ENCODE data around the gene SORT1.
"Not testable (repeated sequence)": the region's sequence is repeated elsewhere in the genome, so short reads cannot be mapped to it uniquely, and the experiment has no call there.

Gene SORT1

DNA sequence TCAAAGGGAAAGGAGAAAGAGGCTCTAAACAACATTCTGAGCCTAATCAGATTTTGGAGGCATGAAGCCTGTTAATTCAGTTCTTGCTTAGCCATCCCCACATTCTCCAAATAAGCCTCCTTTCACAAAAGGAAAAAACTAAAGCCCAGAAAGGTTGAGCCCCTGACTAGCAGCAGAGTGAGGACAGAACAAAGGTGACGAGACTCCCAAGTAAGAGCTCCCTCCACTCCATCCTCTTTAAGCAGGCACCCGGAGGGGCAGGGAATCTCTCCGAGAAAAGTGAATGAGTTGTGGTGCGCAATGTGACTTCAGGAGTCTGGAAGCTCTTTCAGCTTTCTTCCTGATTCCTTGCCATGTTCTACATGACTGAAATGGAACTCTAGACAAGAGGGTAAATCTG, 47.5 kb downstream of the SORT1 start:
- DNase-seq (ENCODE audit: low read depth in 1 of 2, low spot score in 1 of 2): no peak

DNA sequence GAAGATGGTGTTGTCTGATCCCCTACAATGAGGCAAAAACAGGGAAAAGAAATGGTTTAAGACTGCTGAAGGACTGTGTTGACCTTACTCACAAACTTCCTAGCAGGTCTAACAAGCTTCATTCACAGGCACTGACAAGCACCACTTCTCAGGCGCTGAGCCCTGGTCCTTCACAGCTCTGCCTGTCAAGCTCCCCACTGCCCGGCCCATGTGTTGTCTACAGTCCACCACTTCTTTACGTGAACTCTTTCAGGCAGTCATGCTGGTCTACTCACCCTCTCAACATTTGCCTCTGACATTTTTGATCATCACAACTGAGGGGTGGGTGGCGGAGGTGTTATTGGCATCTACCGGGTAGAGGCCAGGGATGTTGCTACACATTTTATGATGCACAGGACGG, 50.2 kb downstream of the SORT1 start:
- no peak for DNase-seq (ENCODE audit: low read depth in 1 of 2, low spot score in 1 of 2)

DNA sequence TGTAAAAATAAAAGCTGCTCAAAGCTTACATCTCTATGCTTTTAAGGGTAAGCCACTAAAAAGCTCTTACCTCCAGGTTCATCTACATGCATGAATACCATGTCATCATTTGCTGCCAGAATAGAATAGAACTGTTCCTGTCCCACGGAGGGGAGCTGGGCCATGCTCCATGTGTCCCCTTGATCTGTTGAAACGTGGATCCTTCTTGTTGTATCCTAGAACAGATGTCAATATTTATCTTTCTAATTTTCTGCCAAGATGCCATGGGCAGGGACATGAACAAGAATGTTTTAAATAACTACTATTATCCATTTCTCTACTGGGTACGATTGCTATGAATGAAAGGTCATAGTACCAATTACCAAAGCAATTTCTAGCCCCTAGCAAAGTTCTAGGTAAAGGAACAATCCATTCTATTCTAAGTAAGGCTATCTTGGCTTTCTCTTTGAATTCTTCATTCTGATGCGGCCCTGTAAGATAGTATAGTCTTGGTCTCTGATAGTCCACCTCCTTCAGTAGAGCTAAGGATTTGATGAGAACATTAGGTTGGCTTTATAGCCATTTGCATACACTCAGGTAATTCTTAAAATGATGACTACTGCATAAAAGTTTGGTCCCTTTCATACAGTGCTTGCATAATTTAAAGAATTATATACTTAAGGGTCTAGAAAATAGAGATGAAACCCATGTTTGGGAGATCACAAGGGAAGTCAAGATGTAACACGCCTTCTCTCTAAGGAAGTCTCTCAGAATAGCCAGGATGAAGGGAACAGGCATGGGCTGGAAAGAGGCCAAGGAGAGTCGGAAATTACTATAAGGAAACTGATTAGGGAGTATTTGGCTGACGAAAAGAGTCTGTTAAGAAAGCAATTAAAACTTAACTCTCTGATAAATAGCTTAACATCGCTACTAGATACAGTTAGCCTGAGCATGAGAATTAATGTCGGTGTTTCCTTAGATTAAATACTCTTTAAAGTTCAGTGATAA, 55.5 kb downstream of the SORT1 start:
- DNase-seq (ENCODE audit: low read depth in 1 of 2, low spot score in 1 of 2): no peak

DNA sequence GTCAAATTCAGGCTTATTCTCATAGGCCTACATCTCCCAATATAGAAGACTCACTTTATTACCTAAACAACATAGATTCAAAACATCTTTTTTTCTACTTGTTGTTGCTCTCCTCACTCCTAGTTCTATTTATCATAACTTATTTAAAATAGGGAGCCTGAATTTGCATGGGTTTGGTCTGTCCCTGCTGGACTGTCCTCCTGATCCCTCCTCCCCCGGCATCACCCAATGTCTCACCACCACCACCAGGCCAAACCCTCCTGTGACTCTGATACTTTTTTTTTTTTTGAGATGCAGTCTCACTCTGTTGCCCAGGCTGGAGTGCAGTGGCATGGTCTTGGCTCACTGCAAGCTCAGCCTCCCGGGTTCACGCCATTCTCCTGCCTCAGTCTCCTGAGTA, 59.1 kb downstream of the SORT1 start:
- DNase-seq (ENCODE audit: low read depth in 1 of 2, low spot score in 1 of 2): no peak

DNA sequence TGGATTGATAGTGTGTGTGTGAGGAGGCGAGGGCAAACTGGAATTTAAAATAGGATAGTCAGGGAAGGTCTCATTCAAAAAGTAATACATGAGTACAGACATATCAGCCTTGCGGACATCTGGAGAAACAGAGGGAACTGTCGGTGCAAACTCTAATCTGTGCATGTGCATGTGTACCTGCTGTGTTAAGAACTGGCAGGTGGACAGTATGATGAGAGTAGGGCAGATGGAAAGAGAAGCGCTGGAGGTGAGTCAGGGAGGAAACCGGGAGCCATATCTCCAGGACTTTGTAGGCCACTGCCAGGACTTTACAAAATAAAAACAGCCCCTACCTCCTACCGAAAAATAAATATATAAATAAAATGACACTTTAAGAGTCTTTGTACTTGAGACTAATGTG, 59.6 kb downstream of the SORT1 start:
- DNase-seq (ENCODE audit: low read depth in 1 of 2, low spot score in 1 of 2): no peak

DNA sequence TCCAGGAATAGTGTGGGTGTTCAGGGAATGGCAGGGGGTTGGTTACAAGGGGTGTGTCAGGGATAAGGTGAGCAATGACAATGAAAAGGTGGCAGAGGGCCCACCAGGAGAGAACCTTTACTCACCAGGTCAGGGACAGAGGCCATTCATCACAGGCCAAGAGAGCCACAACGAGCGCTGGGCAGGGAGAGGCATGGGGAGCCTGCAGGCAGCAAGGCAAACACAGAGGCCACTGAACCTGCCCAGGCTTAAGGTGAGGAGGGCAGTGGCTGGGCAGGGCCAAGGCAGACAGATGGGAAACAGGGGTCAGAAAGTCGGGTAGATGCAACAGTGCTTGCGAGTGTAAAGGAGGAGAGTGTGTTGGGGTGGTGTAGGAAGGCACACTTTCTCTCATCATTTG, 62.6 kb downstream of the SORT1 start:
- no peak for DNase-seq (ENCODE audit: low read depth in 1 of 2, low spot score in 1 of 2)

DNA sequence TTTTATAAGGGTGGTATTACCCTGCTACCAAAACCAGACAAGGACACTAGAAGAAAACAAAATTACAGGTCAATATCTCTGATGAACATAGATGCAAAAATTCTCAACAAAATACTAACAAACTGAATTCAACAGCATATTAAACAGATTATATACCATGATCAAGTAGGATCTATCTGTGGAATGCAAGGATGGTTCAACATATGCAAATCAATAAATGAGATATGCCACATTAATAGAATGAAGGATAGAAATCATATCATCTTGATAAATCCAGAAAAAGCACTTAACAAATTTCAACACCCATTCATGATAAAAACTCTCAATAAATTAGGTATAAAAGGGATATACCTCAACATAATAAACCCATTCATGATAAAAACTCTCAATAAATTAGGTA, 66.6 kb downstream of the SORT1 start:
- no peak for DNase-seq (ENCODE audit: low read depth in 1 of 2, low spot score in 1 of 2)

DNA sequence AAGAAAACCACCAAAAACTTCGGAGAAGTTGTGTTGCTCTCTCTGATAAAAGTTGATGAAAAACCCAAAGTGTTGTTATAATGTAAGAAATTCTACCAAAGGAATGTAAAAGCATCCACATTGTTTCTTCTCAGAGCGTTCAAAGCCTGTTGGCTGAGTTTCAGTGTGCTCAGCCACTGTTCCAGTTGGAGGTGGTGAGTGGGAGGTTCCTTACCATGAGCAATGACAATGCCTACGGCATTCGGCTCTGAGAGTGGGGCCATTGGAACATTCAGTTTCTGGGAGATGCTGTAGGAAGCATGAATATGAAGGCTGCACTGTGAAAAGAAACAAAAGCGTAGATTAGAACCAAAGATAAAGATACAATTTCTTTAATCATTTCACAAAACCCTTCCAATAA, 70.4 kb downstream of the SORT1 start:
- DNase-seq (ENCODE audit: low read depth in 1 of 2, low spot score in 1 of 2): no peak

DNA sequence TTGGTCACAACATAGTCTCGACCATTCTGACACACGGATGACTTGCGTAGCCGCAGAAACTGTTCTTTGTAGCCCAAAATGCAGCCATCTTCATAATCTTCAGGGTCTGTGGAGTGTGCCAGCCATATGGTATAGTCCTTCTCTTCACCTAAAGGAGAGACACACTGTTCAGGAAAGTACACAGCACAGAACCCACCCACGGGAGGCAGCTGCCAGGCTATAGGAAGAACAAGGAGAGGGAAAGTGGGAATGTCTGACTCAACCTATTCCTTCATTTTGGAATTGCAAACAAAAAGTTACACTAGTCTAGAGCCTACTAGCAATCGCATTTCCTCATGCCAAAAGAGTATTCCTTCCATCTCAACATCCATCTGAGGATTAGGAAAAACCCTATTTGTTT, 74.7 kb downstream of the SORT1 start:
- no peak for DNase-seq (ENCODE audit: low read depth in 1 of 2, low spot score in 1 of 2)

DNA sequence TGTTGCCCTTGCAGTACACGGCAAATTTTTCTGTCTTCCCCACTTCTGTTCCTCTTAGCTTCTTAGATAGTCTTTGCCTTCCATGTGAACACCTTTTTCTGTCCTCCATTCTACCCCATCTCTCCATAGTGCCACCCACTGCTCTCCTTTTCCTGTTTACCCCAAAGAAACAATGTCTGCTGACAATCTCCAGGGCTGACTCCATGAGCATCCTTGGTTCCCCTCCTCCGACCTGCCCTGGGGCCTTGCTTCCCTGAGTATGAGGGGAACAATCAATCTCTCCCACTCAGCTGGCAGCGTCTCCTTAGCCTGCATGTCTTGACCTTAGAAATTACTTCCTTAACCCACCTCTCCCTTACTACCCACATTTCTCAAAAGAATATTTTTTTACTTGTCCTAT, 78.6 kb downstream of the SORT1 start:
- DNase-seq (ENCODE audit: low read depth in 1 of 2, low spot score in 1 of 2): no peak

DNA sequence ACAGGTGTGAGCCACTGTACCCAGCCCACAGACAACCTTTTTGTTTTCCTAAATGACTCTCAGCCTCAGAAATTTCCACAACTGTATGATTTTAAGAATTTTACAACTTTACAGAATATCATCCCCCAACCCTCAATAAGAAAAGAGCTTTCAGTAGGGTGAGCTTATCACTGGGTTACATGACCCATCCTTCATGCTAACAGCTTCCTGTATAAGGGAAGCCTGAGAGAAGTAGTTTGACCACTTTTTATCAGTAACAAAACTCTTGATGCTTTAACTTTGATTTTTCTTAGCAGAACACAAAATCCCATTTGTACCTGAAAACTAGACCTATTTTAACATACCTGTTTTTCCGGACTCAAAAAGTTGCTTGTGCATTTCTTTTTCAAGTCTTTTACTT, 81.2 kb downstream of the SORT1 start:
- DNase-seq (ENCODE audit: low read depth in 1 of 2, low spot score in 1 of 2): no peak

DNA sequence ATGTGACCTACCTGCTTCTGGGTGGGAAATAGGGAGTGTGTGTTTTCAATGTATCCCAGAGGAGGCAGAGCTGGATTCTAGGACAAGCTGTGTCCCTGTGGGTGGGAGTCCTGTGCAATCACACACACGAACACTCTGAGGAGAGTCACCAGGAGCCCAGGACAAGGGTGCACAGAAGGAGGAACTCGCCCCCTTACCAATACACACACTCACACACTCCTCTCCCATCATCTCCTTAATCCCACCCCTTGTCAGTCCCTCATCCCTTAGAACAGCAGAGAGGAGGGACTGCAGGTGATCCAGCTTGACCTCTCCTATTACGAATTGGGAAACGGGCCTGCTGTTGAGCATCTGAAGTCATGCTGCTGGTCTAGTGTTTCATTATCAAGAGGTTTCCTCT, 82.4 kb downstream of the SORT1 start:
- no peak for DNase-seq (ENCODE audit: low read depth in 1 of 2, low spot score in 1 of 2)

DNA sequence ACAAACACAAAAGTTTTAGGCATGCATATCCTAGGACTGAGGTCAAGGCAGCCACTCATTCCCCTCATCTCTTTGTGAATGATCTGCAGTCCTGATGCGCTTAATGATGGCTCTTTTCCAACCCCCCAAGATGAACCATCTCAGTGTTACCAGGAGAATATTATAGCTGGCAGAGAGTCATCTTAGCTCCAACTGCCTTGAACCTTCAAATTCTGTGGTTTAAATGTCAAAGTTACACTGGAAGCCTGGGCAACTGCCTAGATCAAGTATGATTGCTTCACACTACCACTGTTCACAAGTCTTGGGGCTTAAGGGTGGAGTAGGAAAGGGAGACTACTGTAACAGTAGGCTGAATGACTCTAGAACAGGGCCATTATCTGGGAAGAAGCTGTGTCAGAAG, 82.9 kb downstream of the SORT1 start:
- no peak for DNase-seq (ENCODE audit: low read depth in 1 of 2, low spot score in 1 of 2)

DNA sequence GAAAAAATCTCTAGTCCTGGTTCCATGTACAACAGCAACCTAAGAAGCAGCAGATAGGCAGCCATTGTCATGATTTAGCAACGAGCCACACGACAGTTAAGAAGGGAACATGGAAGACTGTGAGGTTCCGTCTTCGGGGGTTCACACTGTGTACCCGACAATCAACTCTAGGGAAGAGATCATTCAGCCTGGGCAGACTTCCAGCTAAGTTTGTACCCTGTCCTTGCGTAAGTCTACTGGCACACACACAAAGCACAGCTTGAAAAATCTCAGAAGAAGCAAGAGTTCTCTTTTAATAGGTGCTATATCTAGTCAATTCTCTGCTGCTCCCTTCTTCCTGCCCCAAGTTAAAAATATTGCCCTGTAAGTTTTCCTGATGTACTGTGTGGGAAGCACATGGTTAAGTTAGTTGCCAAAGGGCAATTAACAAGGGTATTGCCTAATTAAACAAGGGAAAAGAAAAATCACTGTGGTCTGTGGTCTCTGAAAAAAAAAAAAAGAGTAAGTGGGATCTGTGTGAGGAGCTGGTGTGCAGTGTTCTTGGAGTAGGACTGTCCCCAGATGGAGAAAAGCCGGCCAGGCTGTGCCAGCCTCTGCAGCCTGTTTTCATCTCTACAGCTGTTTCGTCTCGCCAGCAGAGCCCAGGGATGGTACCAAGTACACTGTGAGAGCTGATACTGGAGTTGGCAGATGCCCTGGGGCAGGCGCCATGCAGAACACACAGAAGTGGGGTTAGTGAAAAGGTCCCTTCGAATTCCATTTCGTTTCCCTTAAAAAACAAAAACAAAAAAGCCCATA, 84.5 kb downstream of the SORT1 start:
- no peak for DNase-seq (ENCODE audit: low read depth in 1 of 2, low spot score in 1 of 2)

DNA sequence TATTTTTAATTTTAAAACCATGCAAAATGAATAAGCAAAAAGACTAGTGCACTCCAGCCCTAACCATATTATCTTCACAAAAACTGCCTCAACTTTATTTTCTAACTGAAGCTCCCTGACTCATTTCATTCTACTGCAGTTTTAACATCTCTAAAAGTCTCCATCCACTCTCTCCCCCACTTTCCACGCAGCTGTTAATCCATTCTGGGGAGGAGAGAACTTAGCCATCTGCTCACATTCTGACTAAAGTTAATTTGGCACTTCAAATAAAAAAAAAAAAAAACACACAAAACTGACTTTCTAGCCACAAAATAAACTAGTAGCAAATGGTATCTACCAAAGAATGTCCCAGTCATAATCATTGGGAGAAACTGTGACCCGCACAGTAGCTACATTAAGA, 85.5 kb downstream of the SORT1 start:
- DNase-seq (ENCODE audit: low read depth in 1 of 2, low spot score in 1 of 2): no peak

DNA sequence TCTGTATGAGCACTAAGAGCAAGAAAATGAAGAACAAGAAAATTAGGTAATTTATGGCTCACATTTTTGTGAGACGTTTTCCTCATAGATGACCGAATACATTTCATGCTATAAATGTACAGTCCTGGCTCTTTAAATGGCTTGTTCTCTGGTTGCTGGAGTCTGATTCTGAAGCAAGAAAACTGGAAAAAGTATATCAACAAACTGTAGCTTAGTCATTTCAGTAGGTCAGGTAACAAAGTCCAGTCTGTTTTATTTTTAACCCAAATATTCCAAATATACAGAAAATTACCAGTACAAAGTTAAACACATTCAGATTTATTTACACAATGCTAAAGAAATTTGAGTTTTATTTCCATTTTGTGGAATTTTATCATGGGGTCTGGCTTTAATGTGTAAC, 88.4 kb downstream of the SORT1 start:
- no peak for DNase-seq (ENCODE audit: low read depth in 1 of 2, low spot score in 1 of 2)

DNA sequence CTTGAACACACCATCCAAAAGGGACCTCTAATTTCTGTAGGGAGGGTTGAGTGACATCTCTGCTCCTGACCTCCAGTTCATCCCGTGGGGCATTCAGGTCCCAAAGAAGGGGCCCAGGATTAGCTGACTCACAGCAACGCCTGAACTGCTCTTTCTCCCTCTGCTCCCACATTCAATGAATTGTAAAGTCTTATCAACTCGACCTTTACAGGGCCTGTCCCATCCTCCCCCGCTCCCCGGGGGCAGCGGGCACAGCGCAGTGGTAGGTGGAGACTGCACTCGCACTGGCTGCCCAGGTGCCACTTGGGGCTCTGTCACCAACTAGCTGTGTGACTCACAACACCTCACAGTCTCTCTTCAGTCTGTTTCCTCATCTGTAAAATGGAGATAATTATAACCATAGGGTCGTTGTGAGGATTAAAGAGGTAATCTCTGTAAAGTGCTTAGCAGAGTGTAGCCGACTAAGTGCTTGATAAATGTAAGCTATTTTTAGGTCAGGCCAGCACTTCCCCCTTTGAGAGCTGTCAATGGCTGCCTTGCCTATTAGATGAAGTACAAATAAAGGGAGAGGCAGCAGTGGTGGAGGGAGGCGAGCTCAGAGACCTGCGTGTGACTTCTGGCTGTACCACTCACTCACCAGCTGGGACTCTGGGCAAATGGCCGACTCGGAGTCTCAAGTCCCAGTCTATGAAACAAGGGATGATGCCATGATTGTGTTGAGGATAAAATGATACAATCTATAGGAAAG, 90.3 kb downstream of the SORT1 start:
- no peak for DNase-seq (ENCODE audit: low read depth in 1 of 2, low spot score in 1 of 2)

DNA sequence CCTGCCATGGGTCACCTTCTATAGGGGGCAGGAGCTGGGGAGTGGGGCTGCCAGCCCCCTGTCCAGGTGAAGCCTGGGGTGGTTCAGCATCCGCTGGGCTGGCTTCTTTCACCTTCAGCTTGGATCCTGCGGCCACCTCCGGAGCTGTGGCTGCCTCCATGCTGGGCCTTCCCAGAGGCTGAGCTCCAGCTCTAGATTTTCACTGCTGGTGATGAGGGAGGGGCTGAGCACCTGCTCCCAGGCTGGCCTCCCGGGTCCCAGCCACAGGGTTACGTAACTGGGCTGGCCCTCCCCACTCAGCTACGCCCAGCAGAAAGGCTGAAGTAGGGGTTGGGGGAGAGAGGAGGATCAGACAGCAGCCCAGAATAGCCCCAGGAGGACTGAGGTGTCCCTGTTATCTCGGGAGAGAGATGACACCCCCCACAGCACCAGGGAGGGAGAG, 90.9 kb downstream of the SORT1 start, which contains the start of gene MYBPHL:
Gene MYBPHL (minus strand): TSS at position 180 of the 442 bp plus-strand sequence. CDS start 20 bp downstream, at position 160.
- DNase-seq (ENCODE audit: low read depth in 1 of 2, low spot score in 1 of 2): no peak

DNA sequence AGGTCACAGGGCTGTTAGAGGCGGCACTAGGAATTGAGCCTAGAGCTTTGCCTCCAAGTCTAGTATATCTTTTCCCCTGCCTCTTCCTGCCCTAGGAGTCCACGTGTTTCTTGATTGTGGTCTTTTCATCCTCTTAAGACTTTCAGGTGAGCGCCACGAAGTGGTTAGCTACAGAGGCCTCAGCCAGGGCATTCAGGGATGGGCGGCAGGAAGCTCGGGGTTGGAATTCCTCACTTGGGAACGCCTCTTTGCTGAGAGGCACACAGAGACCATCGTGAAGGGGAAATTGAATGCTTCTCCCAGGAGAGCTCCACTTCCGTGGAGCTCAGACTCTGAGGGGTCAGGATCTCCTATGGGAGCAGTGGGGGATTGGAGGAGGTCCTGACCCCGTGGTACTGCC, 91.7 kb downstream of the SORT1 start:
- not testable (repeated sequence) for DNase-seq (ENCODE audit: low read depth in 1 of 2, low spot score in 1 of 2)

DNA sequence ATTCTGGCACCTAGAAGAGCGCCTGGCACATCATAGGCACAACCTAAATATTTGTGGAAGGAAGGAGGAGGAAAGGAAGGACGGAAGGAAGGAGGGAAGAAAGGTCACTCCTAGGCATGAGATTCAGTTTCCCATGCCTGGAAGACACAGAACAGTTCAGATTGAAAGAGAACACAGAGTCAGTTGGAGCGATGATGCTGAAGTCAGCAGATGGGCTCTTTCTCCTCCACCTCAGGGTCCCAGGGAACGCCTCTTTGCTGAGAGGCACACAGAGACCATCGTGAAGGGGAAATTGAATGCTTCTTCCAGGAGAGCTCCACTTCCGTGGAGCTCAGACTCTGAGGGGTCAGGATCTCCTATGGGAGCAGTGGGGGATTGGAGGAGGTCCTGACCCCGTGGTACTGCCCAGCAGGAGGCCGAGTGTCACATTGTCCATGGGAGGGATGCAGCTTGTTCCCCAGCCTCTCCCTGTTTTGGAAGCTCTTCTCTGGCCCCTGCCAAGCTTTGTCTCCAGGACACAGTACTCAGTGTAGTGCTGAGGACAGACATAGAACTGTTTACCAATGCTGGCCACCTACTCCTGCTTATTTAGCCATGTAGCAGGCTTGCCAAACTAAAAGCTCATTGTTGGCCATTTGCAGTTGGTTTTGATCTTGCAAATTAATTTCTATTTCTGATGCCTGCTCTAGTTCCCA, 93.3 kb downstream of the SORT1 start:
- no peak for DNase-seq (ENCODE audit: low read depth in 1 of 2, low spot score in 1 of 2)

DNA sequence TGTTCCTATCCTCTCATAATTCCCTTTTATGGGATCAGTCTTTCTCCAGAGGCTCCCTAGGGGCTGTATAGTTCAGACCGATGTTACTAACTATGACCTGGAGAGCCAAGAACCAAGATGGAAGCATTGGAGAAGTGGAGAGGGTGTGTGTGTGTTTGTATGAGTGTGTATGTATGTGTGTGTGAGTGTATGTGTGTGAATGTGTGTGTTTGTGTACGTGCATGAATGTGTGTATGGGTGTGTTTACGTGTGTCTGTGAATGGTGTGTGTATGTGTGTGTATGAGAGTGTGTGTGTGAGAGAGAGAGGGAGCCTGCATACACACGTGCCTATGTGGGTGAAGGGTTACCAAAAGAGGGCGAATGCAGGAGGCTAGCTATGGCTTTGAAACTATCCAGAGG, 95.8 kb downstream of the SORT1 start:
- DNase-seq (ENCODE audit: low read depth in 1 of 2, low spot score in 1 of 2): no peak
